Stimulated activated CD4-positive, alpha-beta T cell treated with anti-CD3 and anti-CD28 coated beads, TNF-alpha, amount 100 ng/mL, for 48 hours (primary cell): Measurements from ENCODE around the gene PDYN.

Source experiments
- DNase-seq, 3 donors: peaks; one replicate each; pipeline ENCODE4 v3.0.0-alpha.2; 2020; ENCODE audit warnings: low read depth in 3 of 3

The PDYN gene

DNA sequence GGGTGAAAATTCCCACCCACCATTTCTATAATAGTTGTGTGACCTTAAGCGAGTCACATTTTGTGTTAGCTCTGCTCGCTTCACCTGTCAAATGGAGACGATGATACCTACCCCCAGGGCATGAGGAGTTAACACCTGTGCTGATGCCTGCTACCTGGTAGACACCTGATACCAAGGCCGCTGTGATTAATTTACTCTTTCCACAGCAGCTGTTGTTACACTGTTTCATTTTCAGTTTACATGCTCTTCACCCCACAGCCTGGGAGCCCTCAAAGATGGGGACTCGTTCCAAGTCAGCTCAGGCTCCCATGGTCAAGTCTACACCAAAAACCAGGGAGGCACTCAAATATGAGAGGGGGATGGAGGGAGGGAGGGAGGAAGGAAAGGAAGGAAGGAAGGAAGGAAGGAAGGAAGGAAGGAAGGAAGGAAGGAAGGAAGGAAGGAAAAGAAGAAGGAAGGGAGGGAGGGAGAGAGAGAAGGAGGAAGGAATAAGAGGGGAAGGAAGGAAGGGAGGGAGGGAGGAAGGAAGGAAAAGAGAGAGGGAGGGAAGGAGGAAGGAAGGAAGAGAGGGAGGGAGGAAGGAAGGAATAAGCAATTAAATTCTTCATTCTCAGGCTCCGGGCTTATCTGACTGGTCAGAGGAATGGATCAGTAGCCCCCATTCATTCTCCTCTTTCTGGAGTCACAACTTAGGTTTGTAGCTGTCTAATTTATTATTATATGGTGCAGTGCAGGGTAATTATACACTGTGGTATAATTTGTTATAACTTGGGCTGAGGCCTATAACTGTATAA is 40.9 kb downstream of the PDYN start:
- no peak for DNase-seq

DNA sequence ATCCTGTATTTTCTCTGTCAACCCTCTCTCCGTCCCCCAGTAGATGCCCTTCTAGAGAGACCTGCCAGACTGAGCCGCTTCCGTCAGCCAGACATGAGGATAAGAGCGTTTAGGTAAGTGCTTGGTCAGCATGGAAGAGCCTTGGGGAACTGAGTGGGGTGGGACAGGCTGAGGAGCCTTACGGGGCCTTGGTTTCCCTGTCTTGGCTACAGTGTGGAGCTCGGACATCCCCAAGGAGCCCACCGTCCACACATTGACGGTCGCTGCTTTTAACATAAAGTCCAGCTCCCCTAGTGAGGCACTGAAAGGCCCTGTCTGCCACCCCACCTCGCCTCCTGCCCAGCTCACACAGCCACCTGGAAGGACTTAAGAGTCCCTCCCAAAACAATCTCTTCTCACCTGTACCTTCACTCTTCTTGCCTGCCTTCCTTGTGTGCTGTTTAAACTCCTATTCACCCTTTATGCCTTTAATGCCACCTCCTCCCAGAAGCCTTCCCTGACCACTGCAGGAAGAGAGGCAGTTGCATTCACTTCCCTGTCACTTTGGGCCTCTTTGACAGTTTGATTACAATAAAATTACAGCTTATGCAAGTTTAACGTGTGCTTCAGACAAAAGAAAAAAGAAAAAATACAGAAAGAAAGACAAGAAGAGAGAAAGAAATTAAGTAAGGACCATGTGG is 42.3 kb downstream of the PDYN start:
- DNase-seq = no peak

DNA sequence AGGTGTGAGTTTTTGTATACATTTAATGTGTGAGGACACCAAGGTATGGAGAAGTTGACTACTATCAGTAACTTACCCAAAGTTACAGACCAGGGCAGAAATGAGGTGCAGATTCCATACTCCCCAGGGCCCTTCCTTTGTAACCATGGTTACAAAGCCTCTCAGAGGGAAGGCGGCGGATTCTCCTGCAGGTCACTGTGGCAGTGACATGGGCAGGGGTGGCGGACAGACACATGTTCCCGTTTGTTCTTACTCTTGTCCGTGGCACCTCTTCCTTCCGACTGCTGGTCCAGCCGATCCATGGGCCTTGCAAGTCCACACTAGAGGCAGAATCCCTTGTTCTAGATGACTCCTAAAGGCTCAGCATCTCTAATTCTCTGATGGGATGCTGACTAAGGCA is 43.0 kb downstream of the PDYN start:
- DNase-seq = no peak

DNA sequence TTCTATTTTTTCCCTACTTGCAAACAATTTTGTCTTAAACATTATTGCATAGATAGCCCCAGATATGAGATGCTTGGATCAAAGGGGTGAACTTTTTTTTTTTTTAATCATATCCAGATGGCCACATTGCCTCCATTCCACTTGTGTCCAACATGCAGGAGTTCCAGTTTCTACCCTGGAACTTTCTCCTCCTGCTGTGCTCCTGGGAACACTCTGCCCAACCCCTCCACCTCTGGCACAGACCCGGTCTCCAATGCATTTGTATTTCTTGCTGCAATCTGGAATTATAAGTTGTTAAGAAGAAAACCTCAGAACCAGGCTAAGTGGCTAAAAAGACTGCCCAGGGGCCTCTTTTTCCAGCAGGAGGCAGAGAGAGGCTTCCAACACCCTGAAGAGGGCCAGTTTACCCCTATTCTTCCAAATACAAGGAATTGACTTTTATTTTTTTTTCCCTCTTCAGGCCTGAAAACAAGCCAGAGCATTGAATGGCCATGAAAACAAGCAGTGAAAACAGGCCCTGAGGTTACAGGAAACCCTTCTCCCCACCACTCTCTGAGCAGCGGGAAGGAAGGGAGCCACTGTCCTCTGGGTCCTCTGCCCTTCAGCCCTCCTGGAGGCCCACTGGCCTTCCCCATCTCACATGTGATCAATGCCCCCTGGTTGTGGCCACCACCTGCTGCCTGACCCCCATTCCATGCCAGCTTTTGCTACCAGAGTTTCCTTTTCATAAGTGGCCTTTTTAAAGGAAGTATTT is 44.3 kb downstream of the PDYN start:
- no peak for DNase-seq

DNA sequence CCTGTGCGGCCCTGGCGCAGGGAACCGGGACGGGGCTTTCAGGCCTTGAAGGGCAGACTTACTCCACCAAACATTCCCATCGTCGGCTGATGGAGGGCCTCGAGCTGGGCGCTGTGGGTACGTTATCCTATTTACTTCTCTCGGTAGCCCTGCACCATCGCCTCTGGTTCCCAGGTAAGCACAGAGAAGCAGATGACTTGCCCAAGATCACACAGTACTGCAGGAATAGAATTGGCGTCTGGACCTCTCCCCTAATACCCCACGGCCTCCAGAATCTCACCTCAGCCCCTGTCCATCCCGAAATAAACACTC is 46.4 kb downstream of the PDYN start:
- no peak for DNase-seq

DNA sequence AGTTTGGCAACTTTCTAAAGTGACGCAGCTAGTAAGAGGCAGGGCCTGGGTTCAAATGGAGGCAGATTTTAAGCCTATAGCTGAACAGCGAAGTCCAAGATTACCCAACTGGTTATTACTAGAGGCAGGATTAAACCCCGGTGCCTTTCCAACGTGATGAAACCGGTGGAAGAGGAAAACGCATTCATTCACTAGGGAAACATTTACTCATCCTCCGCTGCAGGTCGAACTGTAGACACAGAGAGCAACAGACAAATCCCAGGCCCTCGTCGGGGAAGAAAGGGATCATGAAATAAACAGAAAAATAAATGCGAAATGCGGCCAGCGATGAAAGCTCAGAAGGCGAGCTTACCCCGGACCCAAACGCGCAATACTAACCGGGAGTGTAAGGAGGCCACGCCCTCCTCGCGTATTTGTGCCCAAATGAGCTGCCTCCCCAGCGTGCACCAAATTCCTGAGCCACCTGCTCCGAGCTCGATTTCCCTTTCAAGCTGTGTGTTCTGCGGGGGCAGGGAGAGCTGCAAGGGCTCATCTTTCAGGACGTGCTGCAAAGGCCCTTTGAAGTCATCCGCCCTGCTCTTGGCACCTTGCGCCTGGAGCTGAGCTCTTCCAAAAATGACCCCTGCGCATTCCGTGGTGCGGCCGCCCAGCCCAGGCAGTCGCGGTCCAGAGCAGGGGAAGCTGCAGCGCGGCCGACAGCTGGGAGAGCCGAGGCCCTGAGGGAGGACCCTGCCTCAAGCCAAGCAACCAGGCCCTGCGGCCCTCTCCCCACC is 46.9 kb downstream of the PDYN start:
- DNase-seq = no peak

DNA sequence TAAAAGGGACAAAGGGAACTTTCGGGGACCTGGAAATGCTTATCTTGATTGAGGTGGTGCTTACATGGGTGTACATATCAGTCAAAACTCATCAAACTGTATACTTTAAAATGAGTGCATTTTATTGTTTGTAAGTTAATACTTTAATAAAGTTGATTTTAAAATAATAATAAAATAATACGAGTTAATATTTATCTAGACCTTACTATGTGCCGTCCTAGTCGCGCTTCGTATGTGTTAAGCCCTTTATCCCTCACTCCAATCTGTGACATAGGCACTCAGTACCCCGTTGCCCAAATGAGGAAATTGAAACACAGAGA is 47.5 kb downstream of the PDYN start:
- DNase-seq = no peak

DNA sequence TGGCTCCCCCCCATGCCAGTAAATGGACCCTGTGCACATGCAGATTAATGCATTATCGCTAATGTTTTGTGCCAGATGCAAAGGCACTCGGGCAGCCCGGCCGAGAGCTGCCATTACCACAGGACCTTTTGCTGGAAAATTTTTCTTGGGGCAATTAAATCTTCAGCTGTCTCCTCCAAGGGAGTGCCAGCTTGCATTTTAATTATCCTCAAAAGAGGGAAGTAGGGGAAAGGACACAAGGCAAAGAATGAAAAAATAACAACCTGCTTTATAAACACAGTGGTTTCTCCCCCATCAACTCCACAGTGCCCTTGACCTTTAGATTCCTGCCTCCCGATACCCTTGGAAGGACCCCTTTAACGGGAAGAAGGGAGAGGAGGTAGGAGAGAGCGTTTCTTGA is 48.2 kb downstream of the PDYN start:
- DNase-seq = no peak

DNA sequence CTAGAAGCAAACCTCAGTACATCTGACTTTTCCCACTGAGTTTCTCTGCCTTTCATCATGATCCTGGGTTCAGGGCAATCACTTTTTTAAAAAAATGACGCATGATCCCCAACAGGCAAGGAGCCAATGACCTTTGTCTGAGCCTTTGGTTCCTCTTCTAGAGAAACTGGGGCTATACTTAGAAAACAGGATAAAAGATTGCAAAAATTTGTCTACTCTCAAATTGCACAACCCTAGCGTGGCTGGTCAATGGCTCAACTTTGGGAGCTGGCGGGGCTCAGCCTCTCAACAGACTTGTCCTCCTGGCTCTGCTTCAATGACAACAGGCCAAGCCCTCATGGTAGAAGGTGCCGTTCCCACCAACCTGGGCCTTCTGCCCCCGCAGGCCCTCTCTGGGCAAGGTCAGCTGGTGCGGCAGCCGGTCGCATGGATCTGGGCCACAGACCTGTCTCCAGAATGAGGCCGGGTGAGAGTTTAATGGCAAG is 48.7 kb downstream of the PDYN start:
- DNase-seq = no peak

DNA sequence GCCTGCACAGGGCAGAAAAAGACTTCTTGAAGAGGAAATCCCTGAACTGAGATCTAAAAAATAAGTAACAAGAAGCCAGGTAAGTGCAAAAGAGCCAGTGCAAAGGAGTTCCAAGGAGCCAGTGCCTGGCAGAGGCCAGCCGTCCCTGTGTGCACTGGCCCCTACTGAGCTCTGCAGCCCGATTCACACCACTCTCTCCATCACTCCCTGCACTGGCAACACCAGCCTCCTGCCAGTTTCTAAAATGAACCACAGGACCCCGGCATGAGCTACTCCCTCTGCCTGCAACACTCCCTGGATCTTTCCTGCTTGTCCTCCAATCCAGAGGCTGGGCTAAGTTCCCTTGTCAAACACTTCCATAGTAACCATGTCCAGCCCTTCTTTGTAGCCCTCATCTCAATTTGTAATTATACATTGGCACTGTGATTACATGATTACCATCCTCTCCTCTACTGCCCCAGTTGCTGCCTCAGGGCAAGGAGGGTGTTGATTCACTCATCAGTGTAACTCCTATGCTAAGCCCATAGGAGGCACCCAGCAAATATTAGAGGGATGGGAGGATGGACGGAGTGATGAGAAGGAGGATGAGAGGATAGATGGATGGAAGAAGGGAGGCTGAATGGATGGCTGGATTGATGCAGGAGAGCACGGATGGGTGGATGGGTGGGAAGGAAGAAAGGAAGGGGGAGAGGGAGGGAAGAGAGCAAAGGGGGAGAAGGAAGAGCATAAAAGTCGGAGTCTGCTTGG is 49.3 kb downstream of the PDYN start:
- no peak for DNase-seq

DNA sequence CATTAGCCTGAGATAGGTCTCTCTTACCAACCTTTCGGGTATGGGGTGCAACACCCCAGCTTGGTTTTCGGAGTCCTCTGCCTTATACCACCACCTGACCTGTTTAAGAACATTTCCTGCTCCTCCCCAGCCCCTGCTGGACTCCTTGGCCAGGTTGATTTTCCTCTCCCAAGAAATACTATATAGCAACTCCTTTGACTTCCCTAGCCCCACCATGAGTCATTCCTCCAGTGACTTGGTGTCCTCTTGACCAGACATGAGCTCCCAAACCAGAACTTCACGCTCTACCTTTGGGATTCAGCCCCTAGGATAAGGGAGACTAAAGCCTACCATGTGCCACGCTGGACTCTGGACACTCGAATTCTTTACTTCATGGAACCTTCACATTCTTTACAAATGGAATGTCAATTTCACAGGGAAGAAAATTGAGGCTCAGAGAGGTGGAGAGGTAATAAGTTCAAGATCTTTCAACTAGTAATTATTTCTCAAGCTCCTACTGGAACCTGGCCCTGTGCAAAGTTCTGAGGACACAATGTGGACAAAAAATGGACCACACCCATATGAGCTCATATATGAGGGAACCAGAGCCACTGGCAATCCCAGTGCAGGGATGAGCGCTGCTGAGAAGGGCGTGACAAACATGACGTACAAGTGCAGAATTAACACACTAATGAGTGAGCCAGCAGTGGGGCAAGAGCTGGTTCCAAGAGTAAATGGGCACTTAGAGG is 50.4 kb downstream of the PDYN start:
- DNase-seq = no peak

DNA sequence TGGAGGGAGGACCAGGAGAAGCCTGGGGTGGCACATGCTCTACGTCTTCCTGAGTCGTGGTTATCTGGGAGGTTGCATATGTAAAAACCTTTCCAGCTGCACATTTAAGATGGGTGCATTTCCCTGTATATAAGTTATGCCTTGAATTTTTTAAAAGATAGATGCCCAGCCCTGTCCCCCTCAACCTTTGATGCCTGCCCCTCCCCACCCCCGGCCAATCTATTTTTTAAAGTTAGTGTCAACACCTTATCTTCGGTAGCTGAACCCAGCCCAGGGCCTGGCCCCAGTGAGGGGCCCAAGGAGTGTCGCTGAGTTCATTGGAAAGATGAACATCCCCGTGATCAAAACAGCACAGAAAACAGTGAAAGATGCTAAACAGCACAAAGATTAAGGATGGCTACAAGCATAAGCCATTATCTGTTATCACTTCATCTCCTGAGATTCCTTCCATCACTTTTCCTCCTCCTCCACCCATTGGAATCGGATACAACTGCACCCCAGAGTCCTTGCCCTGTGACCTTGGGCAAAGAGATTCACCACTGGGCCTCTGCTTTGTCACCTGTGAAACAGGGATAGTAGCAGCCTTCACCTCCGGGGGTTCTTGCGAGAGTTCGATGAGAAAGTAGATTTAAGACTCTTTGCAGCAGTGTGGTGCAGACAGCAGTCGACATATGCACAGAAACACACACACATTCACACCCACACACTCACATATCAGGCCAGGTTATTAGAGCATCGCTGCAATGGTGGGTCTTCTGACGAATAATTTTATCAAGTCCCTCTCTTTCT is 51.2 kb downstream of the PDYN start:
- DNase-seq = no peak

DNA sequence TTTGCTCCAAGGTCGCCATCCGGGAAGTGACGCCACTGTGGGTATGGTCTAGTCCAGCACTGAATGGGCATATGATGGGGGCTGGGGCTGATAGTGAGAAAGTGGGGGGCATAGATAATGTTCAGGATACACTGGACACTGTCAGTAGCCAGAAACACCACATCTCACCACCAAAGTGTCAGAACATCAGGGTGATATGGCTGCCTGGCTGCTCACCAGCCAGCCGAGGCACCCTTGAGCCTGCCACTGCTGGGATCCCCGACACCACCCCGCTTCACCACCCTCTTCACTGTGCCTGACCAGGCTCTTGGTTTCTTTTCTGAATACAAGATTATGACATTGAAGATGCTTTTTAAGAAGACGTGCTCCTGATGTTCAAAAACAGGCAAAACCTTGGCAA is 51.8 kb downstream of the PDYN start:
- DNase-seq = no peak

DNA sequence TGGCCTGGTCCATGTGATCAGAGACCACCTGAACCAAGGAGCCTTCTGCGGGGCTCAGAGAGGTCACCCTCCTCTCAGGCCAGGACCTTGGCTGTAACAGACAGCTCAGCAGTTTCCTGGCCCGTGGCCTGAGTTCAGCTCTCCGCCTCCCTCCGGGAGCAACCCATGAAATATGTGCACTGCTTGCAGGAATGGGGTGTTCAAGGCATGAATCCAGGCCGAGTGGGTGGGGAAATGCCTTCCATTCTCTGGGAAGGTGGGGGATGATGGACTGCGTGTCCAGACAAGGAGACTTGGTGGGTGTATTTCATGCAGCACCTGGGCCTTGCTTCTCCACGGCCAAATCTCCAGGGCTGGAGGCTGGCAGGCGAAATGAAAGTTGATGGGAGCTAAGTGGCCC is 52.6 kb downstream of the PDYN start:
- DNase-seq = no peak

DNA sequence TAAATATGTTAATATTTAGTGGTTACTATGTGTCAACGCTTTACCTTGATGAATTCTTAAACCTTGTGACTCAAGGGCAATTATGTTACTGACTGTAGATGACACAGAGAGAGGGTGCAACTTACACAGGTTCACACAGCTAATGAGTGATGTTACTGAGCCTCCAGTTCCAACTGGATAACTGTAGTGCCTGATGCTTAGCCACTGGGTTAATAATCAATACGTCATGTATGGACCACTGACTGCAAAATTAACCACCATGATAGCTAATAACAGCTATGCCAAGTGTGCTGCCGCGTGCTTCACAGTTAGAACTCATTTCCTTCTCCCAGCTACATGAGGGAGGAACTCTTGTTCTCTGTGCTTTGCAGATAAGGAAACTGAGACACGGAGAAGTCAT is 53.3 kb downstream of the PDYN start:
- DNase-seq = no peak

DNA sequence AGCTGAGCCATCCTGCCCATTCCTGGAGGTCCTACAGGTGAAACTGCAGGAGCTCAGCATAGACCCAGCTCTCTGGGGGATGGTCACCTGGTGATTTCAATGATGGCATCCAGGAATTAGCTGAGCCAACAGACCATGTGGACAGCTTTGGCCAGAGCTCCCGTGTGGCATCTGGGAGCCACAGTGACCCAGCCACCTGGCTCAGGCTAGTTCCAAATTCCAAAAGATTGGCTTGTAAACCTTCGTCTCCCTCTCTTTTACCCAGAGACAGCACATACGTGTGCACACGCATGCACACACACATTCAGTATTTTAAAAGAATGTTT is 54.6 kb downstream of the PDYN start:
- no peak for DNase-seq

DNA sequence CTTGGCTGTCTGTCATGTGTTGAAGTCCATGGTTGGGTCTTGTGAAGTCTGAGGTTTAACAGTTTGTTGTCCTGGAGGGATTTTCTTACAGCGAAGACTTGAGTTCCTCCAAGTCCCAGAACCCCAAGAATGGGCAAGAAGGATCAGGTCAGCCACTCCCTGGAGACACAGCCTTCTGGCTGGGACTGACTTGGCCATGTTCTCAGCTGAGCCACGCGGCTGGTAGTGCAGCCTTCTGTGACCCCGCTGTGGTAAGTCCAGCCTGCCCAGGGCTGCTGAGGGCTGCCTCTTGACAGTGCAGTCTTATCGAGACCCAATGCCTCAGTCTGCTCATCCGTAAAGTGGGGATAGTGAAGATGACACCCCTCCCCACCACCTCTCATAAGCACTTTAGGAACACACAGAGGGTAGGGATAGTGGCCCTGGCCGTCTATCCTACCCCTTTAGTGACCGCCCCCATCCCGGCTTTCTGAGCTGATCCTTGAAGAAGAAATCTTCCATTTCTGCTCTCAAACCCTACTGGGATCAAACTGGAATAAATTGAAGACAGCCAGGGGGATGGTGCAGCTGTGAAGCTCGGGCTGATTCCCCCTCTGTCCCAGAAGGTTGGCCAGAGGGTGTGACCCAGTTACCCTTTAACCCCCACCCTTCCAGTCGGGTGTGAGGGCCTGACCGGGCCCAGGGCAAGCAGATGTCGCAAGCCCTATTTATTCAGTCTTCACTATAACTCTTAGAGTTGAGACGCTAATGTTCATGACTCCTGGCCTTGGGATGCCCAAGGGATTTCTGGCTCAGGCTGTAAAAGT is 55.2 kb downstream of the PDYN start:
- no peak for DNase-seq

DNA sequence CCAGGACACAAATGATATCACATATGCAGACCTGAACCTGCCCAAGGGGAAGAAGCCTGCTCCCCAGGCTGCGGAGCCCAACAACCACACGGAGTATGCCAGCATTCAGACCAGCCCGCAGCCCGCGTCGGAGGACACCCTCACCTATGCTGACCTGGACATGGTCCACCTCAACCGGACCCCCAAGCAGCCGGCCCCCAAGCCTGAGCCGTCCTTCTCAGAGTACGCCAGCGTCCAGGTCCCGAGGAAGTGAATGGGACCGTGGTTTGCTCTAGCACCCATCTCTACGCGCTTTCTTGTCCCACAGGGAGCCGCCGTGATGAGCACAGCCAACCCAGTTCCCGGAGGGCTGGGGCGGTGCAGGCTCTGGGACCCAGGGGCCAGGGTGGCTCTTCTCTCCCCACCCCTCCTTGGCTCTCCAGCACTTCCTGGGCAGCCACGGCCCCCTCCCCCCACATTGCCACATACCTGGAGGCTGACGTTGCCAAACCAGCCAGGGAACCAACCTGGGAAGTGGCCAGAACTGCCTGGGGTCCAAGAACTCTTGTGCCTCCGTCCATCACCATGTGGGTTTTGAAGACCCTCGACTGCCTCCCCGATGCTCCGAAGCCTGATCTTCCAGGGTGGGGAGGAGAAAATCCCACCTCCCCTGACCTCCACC is 56.4 kb downstream of the PDYN start:
- DNase-seq = no peak
